Body of pancreas (tissue), 4 donors: ENCODE measurements around the gene KIF17.

Experiments used
- POLR2A ChIP-seq, 3 donors: fragments of 450-650 bp; IDR thresholded peaks; one replicate each; pipeline ENCODE4 v1.6.1; 2016; ENCODE audit warnings: antibody characterized with exemption in 3 of 3, mild to moderate bottlenecking in 2 of 3
- TF ChIP-seq, protein P1 (sequence below), 7 experiments: fragments of 450-650 bp in 4 of 7; fragments of 200-600 bp in 3 of 7; sonication (generic) in 3 of 7; IDR thresholded peaks; one replicate each; pipeline ENCODE4 v1.5.1; 2016 to 2019; ENCODE audit warnings: antibody characterized with exemption in 7 of 7

DNA sequence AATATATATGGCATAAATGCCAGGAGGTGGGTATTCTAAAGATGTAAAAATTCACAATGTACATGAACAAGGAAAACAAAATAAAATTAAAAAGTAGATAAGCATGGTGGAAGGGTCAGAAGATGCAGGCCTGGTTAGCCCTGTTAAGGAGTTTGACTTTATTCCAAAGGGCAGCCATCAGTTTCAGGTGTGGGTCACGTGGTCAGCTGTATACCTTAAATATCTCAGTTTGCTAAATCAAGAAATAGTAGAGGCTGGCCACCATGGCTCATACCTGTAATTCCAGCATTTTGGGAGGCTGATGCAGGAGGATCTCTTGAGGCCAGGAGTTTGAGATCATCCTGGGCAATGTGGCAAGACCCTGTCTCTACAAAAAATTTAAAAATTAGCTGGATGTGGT, 93.1 kb downstream of the KIF17 start:
- TF ChIP-seq, protein P1, sequence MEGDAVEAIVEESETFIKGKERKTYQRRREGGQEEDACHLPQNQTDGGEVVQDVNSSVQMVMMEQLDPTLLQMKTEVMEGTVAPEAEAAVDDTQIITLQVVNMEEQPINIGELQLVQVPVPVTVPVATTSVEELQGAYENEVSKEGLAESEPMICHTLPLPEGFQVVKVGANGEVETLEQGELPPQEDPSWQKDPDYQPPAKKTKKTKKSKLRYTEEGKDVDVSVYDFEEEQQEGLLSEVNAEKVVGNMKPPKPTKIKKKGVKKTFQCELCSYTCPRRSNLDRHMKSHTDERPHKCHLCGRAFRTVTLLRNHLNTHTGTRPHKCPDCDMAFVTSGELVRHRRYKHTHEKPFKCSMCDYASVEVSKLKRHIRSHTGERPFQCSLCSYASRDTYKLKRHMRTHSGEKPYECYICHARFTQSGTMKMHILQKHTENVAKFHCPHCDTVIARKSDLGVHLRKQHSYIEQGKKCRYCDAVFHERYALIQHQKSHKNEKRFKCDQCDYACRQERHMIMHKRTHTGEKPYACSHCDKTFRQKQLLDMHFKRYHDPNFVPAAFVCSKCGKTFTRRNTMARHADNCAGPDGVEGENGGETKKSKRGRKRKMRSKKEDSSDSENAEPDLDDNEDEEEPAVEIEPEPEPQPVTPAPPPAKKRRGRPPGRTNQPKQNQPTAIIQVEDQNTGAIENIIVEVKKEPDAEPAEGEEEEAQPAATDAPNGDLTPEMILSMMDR (IDR thresholded peaks at IDR 0.05) = no peak
- no peak for TF ChIP-seq POLR2A (IDR thresholded peaks at IDR 0.05)
